HCT116 (cell line): ENCODE data around the gene DLG2. TPM values are rescaled to one million over a fixed set of nuclear protein-coding genes. Genes with fewer than 3 reads are reported as not detected.
A peak's percentile ranks its signal among the peaks of the same experiment; 100 is the strongest.

Source experiments
- ATAC-seq: fragments of 200-7000 bp; cut with Tn5 transposase; 2 replicates; pipeline ENCODE4 v1.9.1; 2020; ENCODE audit warnings: mild to moderate bottlenecking, moderate library complexity
- BruUV-seq: library from RNA; stranded (reverse); fragments of 400-500 nt; replicated peaks from 2 replicates; lab custom pipeline; 2021; lab: Mats Ljungman, UMichigan
- CTCF ChIA-PET: fragments of 300-600 bp; sonication (Branson Sonifier 250); formaldehyde crosslinking; loops from one replicate; lab custom pipeline; 2021; ENCODE audit warnings: antibody characterized with exemption; lab: Charles Lee
- POLR2A ChIA-PET: fragments of 300-600, 350-600 bp; sonication (Branson Sonifier 250); formaldehyde crosslinking; loops from one replicate; lab custom pipeline; 2021; ENCODE audit warnings: antibody characterized with exemption; lab: Charles Lee
- RAD21 ChIA-PET, 2 experiments: fragments of 300-600 bp; sonication (Branson Sonifier 250); formaldehyde crosslinking; loops; one replicate each; lab custom pipeline; 2023; ENCODE audit warnings: low total read pairs in 2 of 2; ENCODE audit not compliant: uncharacterized antibody in 2 of 2, unreplicated experiment in 2 of 2, low non-redundant PET in 1 of 2; lab: Charles Lee
- DNase-seq: peaks from one replicate; pipeline ENCODE4 v3.0.0-alpha.2; 2010; ENCODE audit warnings: low read depth, low spot score
- H2AFZ ChIP-seq: fragments of 200-600 bp; shearing (Covaris generic), sonication (generic); 2 replicates; pipeline ENCODE4 v1.6.1; 2017; ENCODE audit warnings: low read depth, mixed run types, mixed read lengths, antibody characterized with exemption, low read length; ENCODE audit not compliant: poor library complexity, severe bottlenecking
- H3K27ac ChIP-seq: 2 replicates; pipeline ENCODE4 v1.5.1; 2012; ENCODE audit warnings: low read depth, low read length
- H3K27me3 ChIP-seq: fragments of 200-600 bp; sonication (generic); 2 replicates; pipeline ENCODE4 v1.6.1; 2016; ENCODE audit warnings: mixed run types, low read length, mixed read lengths; ENCODE audit not compliant: insufficient read depth
- H3K36me3 ChIP-seq, 2 experiments: fragments of 200-500 bp in 1 of 2; fragments of 200-600 bp in 1 of 2; sonication (Bioruptor generic) in 1 of 2; sonication (generic) in 1 of 2; 2 replicates each; pipeline versions ENCODE4 v1.5.1 to v1.6.1; 2014 to 2016; ENCODE audit warnings: low read length in 2 of 2, inconsistent platforms in 1 of 2, mixed read lengths in 1 of 2, mixed run types in 1 of 2; ENCODE audit not compliant: insufficient read depth in 2 of 2, control insufficient read depth in 1 of 2
- H3K4me1 ChIP-seq, 2 experiments: fragments of 200-600 bp in 1 of 2; sonication (generic) in 1 of 2; 2 replicates each; pipeline versions ENCODE4 v1.5.1 to v1.6.1; 2012 to 2017; ENCODE audit warnings: low read length in 2 of 2, inconsistent platforms in 1 of 2, mild to moderate bottlenecking in 1 of 2, mixed read lengths in 1 of 2, mixed run types in 1 of 2, moderate library complexity in 1 of 2; ENCODE audit not compliant: insufficient read depth in 2 of 2, control insufficient read depth in 1 of 2
- H3K4me2 ChIP-seq: fragments of 200-600 bp; sonication (generic); 2 replicates; pipeline ENCODE4 v1.6.1; 2017; ENCODE audit warnings: mixed run types, low read length, mixed read lengths
- H3K4me3 ChIP-seq, 2 experiments: fragments of 200-600 bp in 1 of 2; sonication (generic) in 1 of 2; replicated peaks in 1 of 2; 2 replicates each; pipeline ENCODE4 v1.5.1; 2011 to 2016; ENCODE audit warnings: low read length in 2 of 2, control low read depth in 1 of 2, low read depth in 1 of 2, mild to moderate bottlenecking in 1 of 2, mixed read lengths in 1 of 2, mixed run types in 1 of 2
- H3K79me2 ChIP-seq: fragments of 200-600 bp; sonication (generic); 2 replicates; pipeline ENCODE4 v1.6.1; 2017; ENCODE audit warnings: mild to moderate bottlenecking, mixed run types, low read length, moderate library complexity, mixed read lengths; ENCODE audit not compliant: insufficient read depth
- H3K9ac ChIP-seq: fragments of 200-600 bp; sonication (generic); 2 replicates; pipeline ENCODE4 v1.6.1; 2016; ENCODE audit warnings: low read length, mixed read lengths
- H3K9me2 ChIP-seq: fragments of 200-600 bp; sonication (generic), shearing (Covaris generic); 2 replicates; pipeline ENCODE4 v1.6.1; 2017; ENCODE audit warnings: mixed run types, mild to moderate bottlenecking, moderate library complexity; ENCODE audit not compliant: insufficient read depth
- H3K9me3 ChIP-seq, 2 experiments: fragments of 200-500 bp in 1 of 2; fragments of 200-600 bp in 1 of 2; sonication (Bioruptor generic) in 1 of 2; sonication (generic) in 1 of 2; 2 replicates each; pipeline ENCODE4 v1.6.1; 2014 to 2017; ENCODE audit warnings: low read length in 2 of 2, mixed read lengths in 2 of 2, inconsistent platforms in 1 of 2, low read depth in 1 of 2, mild to moderate bottlenecking in 1 of 2, mixed run types in 1 of 2, moderate library complexity in 1 of 2; ENCODE audit not compliant: control insufficient read depth in 1 of 2, insufficient read depth in 1 of 2
- H4K20me1 ChIP-seq: fragments of 200-600 bp; sonication (generic), shearing (Covaris generic); 2 replicates; pipeline ENCODE4 v1.6.1; 2017; ENCODE audit warnings: mixed run types, mild to moderate bottlenecking, moderate library complexity; ENCODE audit not compliant: insufficient read depth
- ATF3 ChIP-seq: IDR thresholded peaks from 2 replicates; pipeline ENCODE4 v1.6.1; 2012
- CBX3 ChIP-seq: IDR thresholded peaks from 2 replicates; pipeline ENCODE4 v1.6.1; 2012; ENCODE audit warnings: low read depth
- CEBPB ChIP-seq: IDR thresholded peaks from 2 replicates; pipeline ENCODE4 v1.6.1; 2012; ENCODE audit warnings: low read depth
- CTCF ChIP-seq, 3 experiments: fragments of 200-600 bp in 1 of 3; sonication (generic) in 1 of 3; IDR thresholded peaks in 2 of 3; conservative IDR thresholded peaks in 1 of 3; 2 replicates each; pipeline ENCODE4 v1.5.1; 2012 to 2017; ENCODE audit warnings: low read depth in 2 of 3, low read length in 2 of 3, antibody characterized with exemption in 1 of 3, borderline replicate concordance in 1 of 3, control low read depth in 1 of 3, mild to moderate bottlenecking in 1 of 3, mixed read lengths in 1 of 3, mixed run types in 1 of 3, moderate library complexity in 1 of 3; ENCODE audit not compliant: insufficient read depth in 1 of 3
- ELF1 ChIP-seq: IDR thresholded peaks from 2 replicates; pipeline ENCODE4 v1.6.1; 2012; ENCODE audit warnings: low read depth, borderline replicate concordance
- EZH2 ChIP-seq: fragments of 200-600 bp; sonication (generic); IDR thresholded peaks from 2 replicates; pipeline ENCODE4 v1.6.1; 2017; ENCODE audit warnings: antibody characterized with exemption, mixed run types
- FOSL1 ChIP-seq: IDR thresholded peaks from 2 replicates; pipeline ENCODE4 v1.6.1; 2012; ENCODE audit warnings: low read depth
- MAX ChIP-seq: IDR thresholded peaks from 2 replicates; pipeline ENCODE4 v1.6.1; 2012
- POLR2AphosphoS5 ChIP-seq: IDR thresholded peaks from 2 replicates; pipeline ENCODE4 v1.6.1; 2011; ENCODE audit warnings: mild to moderate bottlenecking, low read depth, low read length, moderate library complexity
- RAD21 ChIP-seq: IDR thresholded peaks from 2 replicates; pipeline ENCODE4 v1.6.1; 2012; ENCODE audit warnings: low read depth, mild to moderate bottlenecking
- REST ChIP-seq: IDR thresholded peaks from 2 replicates; pipeline ENCODE4 v1.6.1; 2012; ENCODE audit warnings: low read depth
- intact Hi-C: fragments of 100-400 bp; cut with micrococcal nuclease; formaldehyde crosslinking; loops from 2 replicates; pipeline ENCODE4 v1.10.0; 2022
- total RNA-seq: library from RNA; stranded (reverse); gene quantifications from one replicate; pipeline ENCODE4 v1.2.1, GENCODE V29; 2021; ENCODE audit not compliant: unreplicated experiment

The DLG2 gene
- total RNA-seq, 1 experiment from 2014 or later: 2.4 TPM

GRCh38 chr11:83827940-83828554 lies 1799.1 kb downstream of the DLG2 start:
- peak; percentile 18 for DNase-seq
- Histone ChIP-seq H3K36me3 (no peaks in the 10 kb centered on the region), H3K4me2 (no peak overlapping the region), H3K4me3 (no peak overlapping the region), H3K4me1 (no peaks in the 10 kb centered on the region), H3K27ac (no peak overlapping the region), H4K20me1 (no peaks in the 10 kb centered on the region), H3K9me3 (no peaks in the 10 kb centered on the region), H3K9me2 (no peaks in the 10 kb centered on the region), H3K27me3 (peaks cover 6% of the 10 kb centered on the region; the same call in 1 of the 2 replicates), H3K79me2 (no peaks in the 10 kb centered on the region), H3K9ac (no peak overlapping the region), H2AFZ (no peak overlapping the region)
- intact Hi-C loops: loop anchor here (10.0 kb wide), 1 partner anchor 887 kb away; no protein-coding TSS in a partner anchor
- ChIA-PET RAD21 (no interaction called here), POLR2A (interaction anchor here (0.6 kb wide), 1 partner anchor 9 kb away, joined by 4 read pairs; no protein-coding TSS in a partner anchor), CTCF (interaction anchor here (1.0 to 2.8 kb wide), 7 partner anchors 8 to 705 kb away, joined by 3 to 10 read pairs (median 3); partner anchors contain the start of gene CCDC90B)
- TF ChIP-seq CTCF (IDR thresholded peaks at IDR 0.05 in 2 of 3, conservative IDR thresholded peaks at IDR 0.05 in 1 of 3; ENCODE audit: borderline replicate concordance in 1 of 3, insufficient read depth in 1 of 3, low read depth in 2 of 3, low read length in 2 of 3) (peak; percentile 26 to 66 (median 43); a peak in 4 of 6 replicates), RAD21 (peak; percentile 55), POLR2AphosphoS5 (no peak)
- ATAC-seq: peak; percentile 84
- BruUV-seq: no TSS peak

- BruUV-seq: no TSS peak
- no peak for TF ChIP-seq CEBPB
- no peak for TF ChIP-seq REST
- no peak for TF ChIP-seq MAX
- no peak for TF ChIP-seq EZH2
- no peak for TF ChIP-seq FOSL1
- TF ChIP-seq ATF3: no peak
- no peak for TF ChIP-seq ELF1
- TF ChIP-seq CBX3: no peak
Measured at GRCh38 chr11:83827520-83827919, 1799.6 kb downstream of the DLG2 start.

More at GRCh38 chr11:83827520-83827919, 1799.6 kb downstream of the DLG2 start:
- H3K79me2 ChIP-seq: no peaks in the 10 kb centered on the region
- intact Hi-C loops: loop anchor here (10.0 kb wide), 1 partner anchor 887 kb away; no protein-coding TSS in a partner anchor
- RAD21 ChIA-PET: no interaction called here
- peaks cover 11% of the 10 kb centered on the region for H3K27me3 ChIP-seq
- ATAC-seq (no peak), DNase-seq (no peak)
- CTCF ChIA-PET: interaction anchor here (1.0 to 2.8 kb wide), 7 partner anchors 7 to 706 kb away, joined by 3 to 10 read pairs (median 3); partner anchors contain the start of gene CCDC90B
- H4K20me1 ChIP-seq: no peaks in the 10 kb centered on the region
- POLR2A ChIA-PET: no interaction called here
- no peak overlapping the region for H3K27ac ChIP-seq
- H3K36me3 ChIP-seq: no peaks in the 10 kb centered on the region
- H2AFZ ChIP-seq: no peak overlapping the region
- H3K9me3 ChIP-seq: no peaks in the 10 kb centered on the region
- H3K9me2 ChIP-seq: no peaks in the 10 kb centered on the region
- no peak overlapping the region for H3K9ac ChIP-seq
- H3K4me3 ChIP-seq: no peak overlapping the region
- no peak overlapping the region for H3K4me2 ChIP-seq
- no peaks in the 10 kb centered on the region for H3K4me1 ChIP-seq
